Uterus (tissue), 2 donors: Measurements from ENCODE around the gene UBALD2.

Experiments used
- POLR2A ChIP-seq, 2 donors: fragments of 450-650 bp; IDR thresholded peaks; one replicate each; pipeline ENCODE4 v1.6.1; 2016; ENCODE audit warnings: antibody characterized with exemption in 2 of 2, mild to moderate bottlenecking in 1 of 2, moderate library complexity in 1 of 2
- TF ChIP-seq, protein P1 (sequence below), 4 experiments: fragments of 200-600 bp in 2 of 4; fragments of 450-650 bp in 2 of 4; sonication (generic) in 2 of 4; IDR thresholded peaks; one replicate each; pipeline ENCODE4 v1.5.1; 2016 to 2019; ENCODE audit warnings: antibody characterized with exemption in 4 of 4, mild to moderate bottlenecking in 2 of 4, moderate library complexity in 1 of 4

- TF ChIP-seq, protein P1, sequence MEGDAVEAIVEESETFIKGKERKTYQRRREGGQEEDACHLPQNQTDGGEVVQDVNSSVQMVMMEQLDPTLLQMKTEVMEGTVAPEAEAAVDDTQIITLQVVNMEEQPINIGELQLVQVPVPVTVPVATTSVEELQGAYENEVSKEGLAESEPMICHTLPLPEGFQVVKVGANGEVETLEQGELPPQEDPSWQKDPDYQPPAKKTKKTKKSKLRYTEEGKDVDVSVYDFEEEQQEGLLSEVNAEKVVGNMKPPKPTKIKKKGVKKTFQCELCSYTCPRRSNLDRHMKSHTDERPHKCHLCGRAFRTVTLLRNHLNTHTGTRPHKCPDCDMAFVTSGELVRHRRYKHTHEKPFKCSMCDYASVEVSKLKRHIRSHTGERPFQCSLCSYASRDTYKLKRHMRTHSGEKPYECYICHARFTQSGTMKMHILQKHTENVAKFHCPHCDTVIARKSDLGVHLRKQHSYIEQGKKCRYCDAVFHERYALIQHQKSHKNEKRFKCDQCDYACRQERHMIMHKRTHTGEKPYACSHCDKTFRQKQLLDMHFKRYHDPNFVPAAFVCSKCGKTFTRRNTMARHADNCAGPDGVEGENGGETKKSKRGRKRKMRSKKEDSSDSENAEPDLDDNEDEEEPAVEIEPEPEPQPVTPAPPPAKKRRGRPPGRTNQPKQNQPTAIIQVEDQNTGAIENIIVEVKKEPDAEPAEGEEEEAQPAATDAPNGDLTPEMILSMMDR (IDR thresholded peaks at IDR 0.05), result no peak
- no peak for TF ChIP-seq POLR2A (IDR thresholded peaks at IDR 0.05)
These were observed 49.5 kb downstream of the UBALD2 start for GRCh38 chr17:76314392-76315227.
